ENCODE results near the gene HRG.

DNA sequence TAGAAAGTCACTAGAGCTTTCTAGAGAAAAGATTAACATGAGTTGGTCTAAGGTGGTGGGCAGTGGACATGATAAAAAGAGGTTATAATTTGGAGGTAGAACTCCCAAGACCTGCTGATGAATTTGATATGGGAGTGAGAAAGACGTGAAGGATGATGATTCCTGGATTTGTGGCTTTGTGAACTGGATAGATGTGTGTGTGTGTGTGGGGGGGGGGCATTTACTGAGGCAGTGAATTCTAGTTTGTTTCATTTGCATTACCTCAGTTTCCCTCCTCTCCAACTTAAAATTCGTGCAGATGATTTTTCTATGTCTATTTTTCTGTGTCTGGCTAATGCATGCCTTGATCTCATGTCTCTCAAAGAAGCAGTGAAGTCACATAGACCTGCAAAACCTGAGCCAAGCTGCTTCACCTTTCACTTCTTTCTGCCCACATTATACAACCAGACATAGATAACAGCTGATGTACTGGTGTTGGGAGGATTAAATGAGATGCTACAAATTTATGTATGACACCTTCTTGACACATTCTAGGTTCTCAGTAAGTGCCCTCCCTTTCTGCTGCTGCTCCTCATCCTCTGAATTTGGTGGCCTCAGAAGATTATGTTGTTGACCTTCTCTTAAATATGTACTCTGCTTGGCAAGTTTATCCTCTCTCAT, 43.0 kb upstream of the HRG start:
- TF ChIP-seq, protein P1, sequence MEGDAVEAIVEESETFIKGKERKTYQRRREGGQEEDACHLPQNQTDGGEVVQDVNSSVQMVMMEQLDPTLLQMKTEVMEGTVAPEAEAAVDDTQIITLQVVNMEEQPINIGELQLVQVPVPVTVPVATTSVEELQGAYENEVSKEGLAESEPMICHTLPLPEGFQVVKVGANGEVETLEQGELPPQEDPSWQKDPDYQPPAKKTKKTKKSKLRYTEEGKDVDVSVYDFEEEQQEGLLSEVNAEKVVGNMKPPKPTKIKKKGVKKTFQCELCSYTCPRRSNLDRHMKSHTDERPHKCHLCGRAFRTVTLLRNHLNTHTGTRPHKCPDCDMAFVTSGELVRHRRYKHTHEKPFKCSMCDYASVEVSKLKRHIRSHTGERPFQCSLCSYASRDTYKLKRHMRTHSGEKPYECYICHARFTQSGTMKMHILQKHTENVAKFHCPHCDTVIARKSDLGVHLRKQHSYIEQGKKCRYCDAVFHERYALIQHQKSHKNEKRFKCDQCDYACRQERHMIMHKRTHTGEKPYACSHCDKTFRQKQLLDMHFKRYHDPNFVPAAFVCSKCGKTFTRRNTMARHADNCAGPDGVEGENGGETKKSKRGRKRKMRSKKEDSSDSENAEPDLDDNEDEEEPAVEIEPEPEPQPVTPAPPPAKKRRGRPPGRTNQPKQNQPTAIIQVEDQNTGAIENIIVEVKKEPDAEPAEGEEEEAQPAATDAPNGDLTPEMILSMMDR (IDR thresholded peaks at IDR 0.05 in 4 of 5, conservative IDR thresholded peaks at IDR 0.05 in 1 of 5), result no peak
- TF ChIP-seq POLR2A (IDR thresholded peaks at IDR 0.05), result no peak
